Measurements from ENCODE around the gene SCAMP3. TPM values are rescaled to one million over a fixed set of nuclear protein-coding genes. Genes with fewer than 3 reads are reported as not detected.
"Not testable (repeated sequence)": the region's sequence is repeated elsewhere in the genome, so short reads cannot be mapped to it uniquely, and the experiment has no call there.

SCAMP3 gene
- total RNA-seq, 1 donor from 2014 or later = 68.3 TPM

DNA sequence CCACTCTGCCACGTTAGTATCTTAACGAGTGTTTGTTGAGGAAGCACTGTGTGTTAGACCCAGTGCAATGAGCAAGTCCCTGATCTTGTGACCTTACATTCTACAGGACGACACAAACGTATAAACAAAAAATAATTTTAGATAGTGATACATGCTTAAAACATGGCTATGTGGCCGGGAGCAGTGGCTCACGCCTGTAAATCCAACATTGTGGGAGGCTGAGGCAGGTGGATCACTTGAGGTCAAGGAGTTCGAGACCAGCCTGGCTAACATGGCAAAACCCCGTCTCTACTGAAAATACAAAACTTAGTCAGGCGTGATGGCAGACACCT is 34.1 kb downstream of the SCAMP3 start:
- Mint-ChIP-seq H3K36me3 (ENCODE audit: low read depth) (no peaks in the 10 kb centered on the region), H3K27me3 (ENCODE audit: low read depth) (no peaks in the 10 kb centered on the region), H3K4me3 (ENCODE audit: unreplicated experiment) (peak overlapping the region; percentile 87), H3K4me1 (ENCODE audit: low read depth) (peaks cover 66% of the 10 kb centered on the region), H3K27ac (ENCODE audit: unreplicated experiment) (peak overlapping the region; percentile 98), H3K9me3 (ENCODE audit: low read depth) (no peaks in the 10 kb centered on the region)
- no peak for DNase-seq (ENCODE audit: low spot score)
- TF ChIP-seq, protein P1, sequence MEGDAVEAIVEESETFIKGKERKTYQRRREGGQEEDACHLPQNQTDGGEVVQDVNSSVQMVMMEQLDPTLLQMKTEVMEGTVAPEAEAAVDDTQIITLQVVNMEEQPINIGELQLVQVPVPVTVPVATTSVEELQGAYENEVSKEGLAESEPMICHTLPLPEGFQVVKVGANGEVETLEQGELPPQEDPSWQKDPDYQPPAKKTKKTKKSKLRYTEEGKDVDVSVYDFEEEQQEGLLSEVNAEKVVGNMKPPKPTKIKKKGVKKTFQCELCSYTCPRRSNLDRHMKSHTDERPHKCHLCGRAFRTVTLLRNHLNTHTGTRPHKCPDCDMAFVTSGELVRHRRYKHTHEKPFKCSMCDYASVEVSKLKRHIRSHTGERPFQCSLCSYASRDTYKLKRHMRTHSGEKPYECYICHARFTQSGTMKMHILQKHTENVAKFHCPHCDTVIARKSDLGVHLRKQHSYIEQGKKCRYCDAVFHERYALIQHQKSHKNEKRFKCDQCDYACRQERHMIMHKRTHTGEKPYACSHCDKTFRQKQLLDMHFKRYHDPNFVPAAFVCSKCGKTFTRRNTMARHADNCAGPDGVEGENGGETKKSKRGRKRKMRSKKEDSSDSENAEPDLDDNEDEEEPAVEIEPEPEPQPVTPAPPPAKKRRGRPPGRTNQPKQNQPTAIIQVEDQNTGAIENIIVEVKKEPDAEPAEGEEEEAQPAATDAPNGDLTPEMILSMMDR (IDR thresholded peaks at IDR 0.05) = no peak

DNA sequence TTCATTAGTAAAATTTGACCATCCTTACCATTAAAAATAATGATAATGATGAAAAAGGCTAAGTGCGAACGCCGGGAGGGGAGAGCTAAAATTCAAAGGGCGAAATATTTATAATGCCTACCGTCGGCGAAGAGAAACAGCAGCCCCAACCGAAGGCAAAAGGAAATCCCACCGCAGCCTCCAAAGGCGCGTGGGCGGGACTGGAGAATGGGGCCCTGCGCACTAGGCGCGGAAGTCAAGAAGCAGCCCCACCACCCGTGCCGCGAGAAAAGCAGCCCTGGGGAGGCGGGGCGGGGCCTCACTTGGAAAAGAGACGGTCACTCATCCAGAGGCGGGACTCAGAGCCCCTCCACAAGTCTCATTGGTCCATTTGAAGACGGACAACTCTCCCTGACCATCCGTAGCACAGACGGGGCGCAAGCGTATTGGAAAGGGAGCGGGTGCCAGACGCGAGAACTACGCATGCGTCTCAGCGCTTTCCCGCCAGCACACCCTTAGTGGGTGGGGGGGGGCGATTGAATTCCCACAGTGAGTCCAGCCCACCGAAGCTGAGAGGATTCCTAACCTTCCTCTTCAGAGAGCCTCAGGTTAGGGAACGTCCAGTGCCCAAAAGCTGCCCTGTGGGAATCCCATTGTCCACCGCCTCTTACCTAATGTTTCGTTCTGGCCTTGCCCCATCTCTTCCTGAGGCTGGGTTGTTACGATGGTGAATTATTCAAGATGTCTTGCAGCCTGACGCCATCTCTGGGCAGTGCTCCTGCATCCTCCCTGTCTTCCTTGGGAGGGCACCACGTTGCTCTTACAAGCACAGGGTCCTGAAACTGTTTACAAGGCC is 34.7 kb downstream of the SCAMP3 start:
- Mint-ChIP-seq H3K4me1 (ENCODE audit: low read depth) (peaks cover 60% of the 10 kb centered on the region), H3K4me3 (ENCODE audit: unreplicated experiment) (peak overlapping the region; percentile 87), H3K9me3 (ENCODE audit: low read depth) (no peaks in the 10 kb centered on the region), H3K36me3 (ENCODE audit: low read depth) (no peaks in the 10 kb centered on the region), H3K27ac (ENCODE audit: unreplicated experiment) (peak overlapping the region; percentile 98), H3K27me3 (ENCODE audit: low read depth) (no peaks in the 10 kb centered on the region)
- peak; percentile 99 for DNase-seq (ENCODE audit: low spot score)
- TF ChIP-seq, protein P1 (IDR thresholded peaks at IDR 0.05) = no peak

DNA sequence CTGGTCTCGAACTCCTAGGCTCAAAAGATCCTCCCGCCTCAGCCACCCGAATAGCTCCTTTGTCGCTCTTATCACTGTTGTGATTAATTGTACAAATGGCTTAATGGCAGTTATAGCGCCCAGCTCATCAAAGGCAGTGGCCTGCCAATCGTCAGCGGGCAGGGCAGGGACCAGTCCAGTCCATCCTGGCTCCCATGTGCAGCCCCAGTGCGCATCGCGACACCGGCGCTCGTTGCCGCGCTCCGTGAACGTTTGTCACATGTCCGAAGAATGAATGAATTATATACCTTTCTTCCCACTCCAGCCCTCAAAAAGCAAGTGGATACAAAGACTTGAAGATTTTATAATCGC is 35.3 kb downstream of the SCAMP3 start:
- no peak for DNase-seq (ENCODE audit: low spot score)
- Mint-ChIP-seq H3K4me3 (ENCODE audit: unreplicated experiment) (peak overlapping the region; percentile 87), H3K27ac (ENCODE audit: unreplicated experiment) (peak overlapping the region; percentile 98), H3K4me1 (ENCODE audit: low read depth) (peaks cover 54% of the 10 kb centered on the region), H3K9me3 (ENCODE audit: low read depth) (no peaks in the 10 kb centered on the region), H3K36me3 (ENCODE audit: low read depth) (no peaks in the 10 kb centered on the region), H3K27me3 (ENCODE audit: low read depth) (no peaks in the 10 kb centered on the region)
- TF ChIP-seq, protein P1 (IDR thresholded peaks at IDR 0.05) = peak; percentile 70

DNA sequence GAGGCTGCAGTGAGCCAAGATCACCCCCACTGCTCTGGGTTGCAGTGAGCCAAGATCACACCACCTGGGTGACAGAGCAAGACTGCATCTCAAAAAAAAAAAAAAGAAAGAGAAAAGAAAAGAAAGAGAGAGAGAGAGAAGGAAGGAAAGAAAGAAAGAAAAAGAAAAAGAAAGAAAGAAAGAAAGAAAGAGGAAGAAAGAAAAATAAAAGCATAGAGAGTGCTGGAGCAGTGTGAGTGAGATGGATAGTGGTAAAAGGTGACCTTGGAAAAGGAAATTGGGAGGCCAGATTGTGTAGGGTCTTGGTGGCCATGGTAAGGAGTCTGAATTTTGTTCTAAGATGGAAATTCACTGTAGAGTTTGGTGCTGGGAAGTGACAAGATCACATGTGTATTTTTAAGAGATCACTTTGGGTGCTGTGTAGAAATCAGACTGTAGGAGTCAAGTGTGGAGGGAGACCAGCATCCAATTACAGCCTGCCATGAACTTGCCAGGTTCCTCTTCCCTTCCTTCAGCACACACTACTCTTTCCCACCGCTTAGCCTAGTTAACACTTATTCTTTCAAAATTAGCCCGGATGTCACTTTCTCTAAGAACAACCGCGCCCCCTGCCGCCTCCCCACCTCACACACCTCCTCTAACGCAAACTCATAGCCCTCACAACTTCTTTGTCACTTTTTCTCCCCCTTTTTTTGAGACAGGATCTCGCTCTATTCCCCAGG is 35.8 kb downstream of the SCAMP3 start:
- H3K4me1 Mint-ChIP-seq (ENCODE audit: low read depth) = peaks cover 48% of the 10 kb centered on the region
- H3K27ac Mint-ChIP-seq (ENCODE audit: unreplicated experiment) = peak overlapping the region; percentile 98
- H3K4me3 Mint-ChIP-seq (ENCODE audit: unreplicated experiment) = peak overlapping the region; percentile 87
- TF ChIP-seq, protein P1 (IDR thresholded peaks at IDR 0.05) = peak; percentile 83
- no peaks in the 10 kb centered on the region for H3K9me3 Mint-ChIP-seq (ENCODE audit: low read depth)
- no peaks in the 10 kb centered on the region for H3K27me3 Mint-ChIP-seq (ENCODE audit: low read depth)
- H3K36me3 Mint-ChIP-seq (ENCODE audit: low read depth) = no peaks in the 10 kb centered on the region
- no peak for DNase-seq (ENCODE audit: low spot score)

DNA sequence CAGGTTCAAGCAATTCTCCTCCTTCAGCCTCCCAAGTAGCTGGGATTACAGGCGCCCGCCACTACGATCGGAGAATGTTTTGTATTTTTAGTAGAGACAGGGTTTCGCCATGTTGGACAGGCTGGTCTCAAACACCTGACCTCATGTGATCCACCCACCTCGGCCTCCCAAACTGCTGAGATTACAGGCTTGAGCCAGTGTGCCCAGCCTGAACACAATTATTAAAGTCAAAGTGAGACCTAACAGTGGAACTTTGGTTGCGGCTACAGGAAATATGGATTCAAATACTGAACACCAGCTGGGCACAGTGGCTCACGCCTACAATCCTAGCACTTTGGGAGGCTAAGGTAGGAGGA is 36.8 kb downstream of the SCAMP3 start:
- Mint-ChIP-seq H3K4me3 (ENCODE audit: unreplicated experiment) (peak overlapping the region; percentile 35), H3K4me1 (ENCODE audit: low read depth) (peaks cover 39% of the 10 kb centered on the region), H3K27ac (ENCODE audit: unreplicated experiment) (peak overlapping the region; percentile 98)
- H3K9me3 Mint-ChIP-seq (ENCODE audit: low read depth); H3K27me3 Mint-ChIP-seq (ENCODE audit: low read depth); DNase-seq (ENCODE audit: low spot score); H3K36me3 Mint-ChIP-seq (ENCODE audit: low read depth): not testable (repeated sequence)
